Nephron progenitor cell (in vitro differentiated cells): ENCODE measurements around the gene CYP39A1.

Experiments
- DNase-seq: peaks from one replicate; pipeline ENCODE4 v3.0.0; 2021
- H3K27ac Mint-ChIP-seq: 2 replicates; pipeline ENCODE4 v1.8.0; 2021; ENCODE audit warnings: mild to moderate bottlenecking, moderate library complexity, mixed read lengths
- H3K27me3 Mint-ChIP-seq: 2 replicates; pipeline ENCODE4 v1.8.0; 2021; ENCODE audit warnings: mild to moderate bottlenecking, low read depth, mixed read lengths; ENCODE audit not compliant: poor library complexity
- H3K36me3 Mint-ChIP-seq: 2 replicates; pipeline ENCODE4 v1.8.0; 2021; ENCODE audit warnings: low read depth, mixed read lengths
- H3K4me1 Mint-ChIP-seq: 2 replicates; pipeline ENCODE4 v1.8.0; 2021; ENCODE audit warnings: mixed read lengths
- H3K4me3 Mint-ChIP-seq: 2 replicates; pipeline ENCODE4 v1.8.0; 2021; ENCODE audit warnings: mild to moderate bottlenecking, moderate library complexity, mixed read lengths
- H3K9me3 Mint-ChIP-seq: 2 replicates; pipeline ENCODE4 v1.8.0; 2021; ENCODE audit warnings: mild to moderate bottlenecking, moderate library complexity, mixed read lengths
- CTCF ChIP-seq: fragments of 200-600 bp; sonication (generic); IDR thresholded peaks from 2 replicates; pipeline ENCODE4 v1.5.0; 2021; ENCODE audit warnings: antibody characterized with exemption

The CYP39A1 gene

DNA sequence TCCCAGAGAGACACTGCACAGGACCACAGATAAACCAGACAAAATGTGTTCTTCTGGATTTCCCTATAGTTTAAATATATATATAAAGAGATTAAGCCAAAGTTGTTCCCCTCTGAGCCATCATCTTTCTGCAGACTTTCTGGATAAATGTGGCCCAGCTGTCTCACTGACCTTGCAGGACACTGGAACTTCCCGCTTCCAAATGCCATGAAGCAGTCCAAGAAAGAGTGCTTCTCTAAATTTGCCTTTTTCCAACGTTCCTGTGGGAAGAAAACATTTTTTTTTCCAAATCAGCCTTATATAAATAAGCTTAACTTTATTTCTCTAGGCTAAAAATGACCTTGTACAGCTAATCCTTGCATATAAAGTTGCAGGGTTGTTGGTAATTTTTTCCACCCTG is 65.7 kb downstream of the CYP39A1 start:
- TF ChIP-seq CTCF: no peak
- H3K9me3 Mint-ChIP-seq: no peaks in the 10 kb centered on the region
- peaks cover 3% of the 10 kb centered on the region for H3K27me3 Mint-ChIP-seq
- no peak for DNase-seq
- H3K27ac Mint-ChIP-seq: no peak overlapping the region
- H3K4me1 Mint-ChIP-seq: no peaks in the 10 kb centered on the region
- H3K4me3 Mint-ChIP-seq: no peak overlapping the region
- peaks cover 4% of the 10 kb centered on the region for H3K36me3 Mint-ChIP-seq

DNA sequence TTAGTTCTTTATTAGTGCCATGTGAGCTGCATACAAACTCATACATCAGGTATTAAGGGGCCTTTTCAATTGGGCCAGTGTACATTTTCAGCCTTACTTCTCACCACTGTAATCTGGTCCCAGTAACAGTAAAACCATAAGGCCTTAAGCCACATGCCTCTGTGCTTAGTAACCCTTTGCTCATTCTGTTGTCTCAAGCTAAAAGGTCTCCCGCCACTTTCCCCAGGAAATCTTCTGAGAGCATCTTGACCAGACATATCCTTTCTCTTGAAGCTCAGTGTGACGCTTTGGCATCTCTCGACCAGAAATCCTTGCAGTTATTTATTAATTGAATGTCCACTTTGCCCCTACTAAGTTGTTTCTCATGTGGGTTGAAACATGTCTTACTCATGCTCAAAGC is 68.0 kb downstream of the CYP39A1 start:
- Mint-ChIP-seq H3K36me3 (peaks cover 12% of the 10 kb centered on the region), H3K27me3 (no peaks in the 10 kb centered on the region), H3K4me3 (no peak overlapping the region), H3K27ac (no peak overlapping the region), H3K9me3 (no peaks in the 10 kb centered on the region), H3K4me1 (no peaks in the 10 kb centered on the region)
- no peak for TF ChIP-seq CTCF
- DNase-seq: no peak

DNA sequence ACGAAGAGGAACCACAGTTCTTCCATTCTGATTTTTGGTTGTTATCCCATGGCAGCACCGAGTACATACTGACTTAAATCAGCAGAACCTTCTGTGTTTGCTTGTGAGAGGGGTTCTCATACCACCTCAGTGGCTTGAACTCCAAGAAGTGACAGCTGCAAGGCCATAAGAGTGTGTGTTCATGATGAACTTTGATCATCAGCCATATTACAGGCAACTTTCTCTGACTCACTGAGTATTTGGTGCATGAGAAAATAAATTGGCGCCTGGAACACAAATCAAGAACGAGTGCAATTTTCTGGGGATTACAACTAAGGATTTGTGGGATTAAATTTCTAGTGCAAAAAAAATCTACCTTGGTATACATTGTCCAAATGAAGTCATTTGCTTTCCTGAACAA is 68.9 kb downstream of the CYP39A1 start:
- TF ChIP-seq CTCF: no peak
- Mint-ChIP-seq H3K36me3 (peaks cover 17% of the 10 kb centered on the region), H3K4me1 (no peaks in the 10 kb centered on the region)

DNA sequence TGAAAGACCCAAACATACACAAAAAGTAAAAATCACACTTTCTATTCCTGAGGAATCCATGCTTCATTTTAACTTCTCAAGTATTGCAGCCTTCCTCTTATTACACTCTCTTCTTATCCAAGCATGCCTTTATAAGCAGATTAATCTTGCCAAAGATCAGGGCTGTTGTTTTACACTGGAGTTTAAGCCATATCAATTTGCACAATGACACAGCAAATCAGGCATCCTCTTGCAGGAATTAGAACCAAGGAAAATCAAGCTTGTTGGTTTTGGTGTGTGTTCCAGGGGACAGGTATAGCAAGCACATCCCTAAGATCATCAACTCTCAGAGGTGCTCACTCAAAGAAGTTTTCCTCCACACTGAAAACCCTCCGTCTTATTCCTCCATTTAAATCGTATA is 69.5 kb downstream of the CYP39A1 start:
- TF ChIP-seq CTCF: no peak
- peaks cover 22% of the 10 kb centered on the region for H3K36me3 Mint-ChIP-seq
- no peak for DNase-seq
- peaks cover 6% of the 10 kb centered on the region for H3K9me3 Mint-ChIP-seq
- no peak overlapping the region for H3K27ac Mint-ChIP-seq
- H3K27me3 Mint-ChIP-seq: no peaks in the 10 kb centered on the region
- H3K4me3 Mint-ChIP-seq: no peak overlapping the region
- H3K4me1 Mint-ChIP-seq: no peaks in the 10 kb centered on the region

More for the DNA sequence above, 68.9 kb downstream of the CYP39A1 start:
- Mint-ChIP-seq H3K27ac (no peak overlapping the region), H3K4me3 (no peak overlapping the region), H3K27me3 (no peaks in the 10 kb centered on the region), H3K9me3 (peaks cover 4% of the 10 kb centered on the region)
- no peak for DNase-seq

- DNase-seq: no peak
- H3K4me1 Mint-ChIP-seq: no peaks in the 10 kb centered on the region
- no peaks in the 10 kb centered on the region for H3K27me3 Mint-ChIP-seq
- H3K27ac Mint-ChIP-seq: no peak overlapping the region
- no peak overlapping the region for H3K4me3 Mint-ChIP-seq
- H3K9me3 Mint-ChIP-seq: peaks cover 14% of the 10 kb centered on the region
- H3K36me3 Mint-ChIP-seq: peaks cover 37% of the 10 kb centered on the region
- no peak for TF ChIP-seq CTCF
Measured at GRCh38 chr6:46581459-46582177, 71.0 kb downstream of the CYP39A1 start.

DNA sequence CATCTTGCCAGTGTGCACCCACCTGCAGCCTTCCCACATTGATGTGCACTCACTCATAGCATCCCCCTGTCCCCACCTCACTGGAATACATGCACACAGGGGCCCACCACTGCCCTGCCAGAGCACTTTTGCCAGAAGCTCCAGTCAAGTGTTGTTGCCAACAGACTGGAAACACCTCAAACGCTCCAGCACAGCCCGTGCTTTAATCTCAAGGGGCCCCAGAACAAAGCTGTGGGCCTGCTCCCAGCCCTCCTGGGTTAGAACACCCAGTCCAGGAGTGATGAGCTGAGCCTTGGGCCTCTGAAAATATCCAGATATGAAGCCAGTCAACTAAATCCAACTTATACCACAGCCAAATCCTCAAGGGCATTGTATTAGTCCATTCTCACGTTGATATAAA is 77.1 kb downstream of the CYP39A1 start:
- Mint-ChIP-seq H3K36me3 (peaks cover 74% of the 10 kb centered on the region), H3K27ac (no peak overlapping the region), H3K4me1 (no peaks in the 10 kb centered on the region), H3K27me3 (no peaks in the 10 kb centered on the region), H3K4me3 (no peak overlapping the region), H3K9me3 (peaks cover 29% of the 10 kb centered on the region)
- no peak for TF ChIP-seq CTCF
- DNase-seq: no peak
